Stimulated activated CD4-positive, alpha-beta T cell treated with anti-CD3 and anti-CD28 coated beads, Interleukin-1b, Interleukin-23, amount 100 ng/mL, for 1 hour (primary cell): ENCODE data around the gene PCMT1.
"Not testable (repeated sequence)": the region's sequence is repeated elsewhere in the genome, so short reads cannot be mapped to it uniquely, and the experiment has no call there.

Source experiments
- DNase-seq, 2 donors: peaks; one replicate each; pipeline ENCODE4 v3.0.0-alpha.2; 2020; ENCODE audit warnings: low read depth in 2 of 2

PCMT1 gene

DNA sequence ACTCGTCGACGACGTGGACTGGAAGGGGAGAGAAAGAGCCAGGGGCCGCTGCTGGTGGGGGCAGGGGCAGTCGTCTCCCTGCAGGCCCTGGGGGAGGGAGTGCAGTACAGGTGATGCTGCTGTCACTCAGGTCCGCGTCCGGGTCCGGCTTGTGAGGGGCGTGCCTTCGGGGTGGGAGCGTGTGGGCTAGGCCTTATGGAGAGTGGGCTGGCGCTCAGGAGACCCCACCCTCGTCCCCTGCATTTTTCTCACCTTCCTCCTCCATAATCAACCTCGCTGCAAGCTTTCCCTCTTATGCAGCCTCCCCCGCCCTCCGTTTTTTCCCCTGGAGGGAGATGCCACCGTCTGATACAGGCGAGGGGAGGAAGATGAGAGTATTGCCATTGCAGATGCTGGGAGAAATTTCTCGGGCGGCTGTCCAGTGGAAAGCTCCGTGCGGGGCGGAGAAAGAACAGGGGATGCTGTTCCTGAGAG is 632 bp downstream of the PCMT1 start:
- DNase-seq: peak in 1 of 2 donors; percentile 16

DNA sequence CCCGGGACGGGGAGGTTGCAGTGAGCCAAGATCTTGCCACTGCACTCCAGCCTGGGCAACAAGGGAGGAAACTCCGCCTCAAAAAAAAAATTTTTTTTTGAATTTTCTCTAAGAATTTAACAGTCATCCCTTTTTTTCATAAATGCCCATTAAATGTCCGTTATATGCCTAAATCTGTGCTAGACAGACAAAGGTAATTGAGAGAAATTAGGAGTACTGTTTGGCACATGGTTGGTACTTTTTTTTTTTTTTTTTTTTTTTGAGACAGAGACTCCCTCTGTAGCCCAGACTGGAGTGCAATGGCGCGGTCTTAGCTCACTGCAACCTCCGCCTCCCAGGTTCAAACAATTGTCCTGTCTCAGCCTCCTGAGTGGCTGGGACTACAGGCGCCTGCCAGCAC is 1.7 kb downstream of the PCMT1 start:
- DNase-seq: no peak

DNA sequence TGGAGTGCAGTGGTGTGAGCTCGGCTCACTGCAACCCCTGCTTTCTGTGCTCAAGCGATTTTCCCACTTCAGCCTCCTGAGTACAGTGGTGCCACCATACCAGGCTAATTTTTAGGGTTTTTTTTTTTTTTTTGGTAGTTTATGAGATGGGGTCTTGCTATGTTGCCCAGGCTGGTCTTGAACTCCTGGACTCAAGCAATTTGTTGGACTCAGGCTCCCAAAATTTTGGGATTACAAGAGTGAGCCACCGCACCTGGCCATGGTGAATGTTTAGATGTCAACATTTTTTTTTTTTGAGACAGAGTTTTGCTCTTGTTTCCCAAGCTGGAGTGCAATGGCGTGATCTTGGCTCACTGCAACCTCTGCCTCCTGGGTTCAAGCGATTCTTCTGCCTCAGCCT is 2.4 kb downstream of the PCMT1 start:
- not testable (repeated sequence) for DNase-seq

DNA sequence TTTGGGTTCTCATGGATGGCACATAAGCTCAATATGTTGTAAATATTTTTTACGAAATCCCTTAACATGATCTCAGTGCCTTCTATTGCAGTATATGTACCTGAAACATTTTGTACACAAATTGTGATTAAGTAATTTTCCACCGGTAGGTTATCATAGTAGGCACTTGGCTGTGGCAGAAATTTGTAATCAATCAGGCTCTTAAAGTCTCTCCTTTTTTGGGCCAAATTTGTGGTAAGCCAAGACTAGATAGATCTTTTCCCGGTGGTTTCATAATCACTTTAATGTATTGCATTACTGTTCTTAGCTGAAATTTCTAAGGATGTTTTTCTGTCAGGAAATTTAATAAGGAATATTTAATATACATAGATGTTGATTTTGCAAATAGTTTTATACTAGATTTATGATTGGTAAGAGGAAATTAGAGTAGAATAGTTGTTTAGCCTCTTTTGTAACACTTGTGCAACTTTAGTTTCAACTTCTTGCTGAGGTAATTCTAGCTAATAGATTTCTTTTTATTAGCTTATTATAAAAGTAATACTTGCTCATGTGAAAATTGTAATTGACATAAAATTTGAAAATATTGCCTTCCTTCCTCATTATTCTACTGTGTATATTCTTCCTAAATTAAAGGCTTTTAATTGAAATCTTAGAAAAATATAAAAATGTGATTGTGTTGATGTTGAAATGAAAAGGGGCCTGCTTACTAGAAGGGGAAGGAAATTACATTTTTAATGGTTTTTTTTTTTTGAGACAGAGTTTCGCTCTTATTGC is 3.2 kb downstream of the PCMT1 start:
- no peak for DNase-seq

DNA sequence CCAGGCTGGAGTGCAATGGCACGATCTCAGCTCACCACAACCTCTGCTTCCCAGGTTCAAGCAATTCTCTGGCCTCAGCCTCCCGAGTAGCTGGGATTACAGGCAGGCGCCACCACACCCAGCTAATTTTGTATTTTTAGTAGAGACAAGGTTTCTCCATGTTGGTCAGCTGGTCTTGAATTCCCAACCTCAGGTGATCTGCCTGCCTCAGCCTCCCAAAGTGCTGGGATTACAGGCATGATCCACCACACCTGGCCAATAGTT is 3.8 kb downstream of the PCMT1 start:
- not testable (repeated sequence) for DNase-seq

DNA sequence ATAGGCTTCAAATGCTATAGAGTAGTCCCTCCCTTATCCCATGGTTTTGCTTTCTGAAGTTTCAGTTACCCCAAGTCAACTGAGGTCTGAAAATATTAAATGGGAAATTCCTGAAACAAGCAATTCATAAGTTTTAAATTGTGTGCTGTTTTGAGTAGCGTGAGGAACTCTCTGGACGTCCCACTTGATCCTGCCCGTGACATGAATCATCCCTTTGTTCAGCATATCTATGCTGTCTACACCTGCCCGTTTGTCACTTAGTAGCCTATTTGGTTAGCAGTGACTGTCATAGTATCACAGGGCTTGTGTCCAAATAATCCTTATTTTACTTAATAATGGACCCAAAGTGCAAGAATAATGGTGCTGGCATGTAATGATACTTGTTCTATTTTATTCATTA is 5.0 kb downstream of the PCMT1 start:
- no peak for DNase-seq

DNA sequence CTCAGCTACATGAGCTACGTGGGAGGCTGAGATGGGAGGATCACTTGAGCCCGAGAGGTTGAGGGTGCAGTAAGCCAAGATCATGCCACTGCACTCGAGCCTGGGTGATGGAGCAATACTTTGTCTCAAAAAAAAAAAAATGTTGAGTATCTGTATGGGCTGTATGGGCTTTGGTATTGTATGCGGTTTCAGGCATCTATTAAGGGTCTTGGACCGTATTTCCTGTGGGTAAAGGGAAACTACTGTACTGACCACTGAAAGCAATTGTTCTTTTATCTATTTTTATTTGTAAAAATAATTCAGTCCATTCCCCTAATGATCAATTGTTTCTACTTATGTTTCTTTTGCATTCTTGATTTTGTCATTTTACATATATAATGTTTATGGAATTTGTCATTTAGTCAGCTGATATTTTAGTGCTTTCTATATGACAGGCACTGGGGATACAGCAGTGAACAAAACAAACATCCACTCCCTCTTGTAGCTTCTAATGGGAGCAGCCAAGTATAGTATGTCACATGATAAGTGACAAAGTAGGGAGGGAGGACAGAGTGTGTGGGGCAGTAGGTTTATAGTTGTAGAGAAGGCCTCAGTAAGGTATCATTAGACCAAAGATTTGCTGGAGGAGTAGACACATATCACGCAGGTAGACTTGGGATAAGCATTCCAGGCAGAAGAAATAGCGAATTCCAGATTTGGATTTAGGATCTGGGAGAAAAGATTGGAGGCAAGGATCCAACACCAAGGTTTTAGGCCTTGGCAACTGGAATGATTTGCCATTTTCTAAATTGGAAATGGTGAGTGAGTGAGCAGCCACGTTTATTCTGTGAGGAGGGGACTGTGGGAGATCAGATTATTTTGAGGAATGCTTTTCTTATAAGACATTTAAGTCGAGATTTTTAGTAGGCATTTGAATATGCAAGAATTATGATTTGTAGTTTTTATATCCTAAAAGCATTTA is 6.0 kb downstream of the PCMT1 start:
- DNase-seq: no peak

DNA sequence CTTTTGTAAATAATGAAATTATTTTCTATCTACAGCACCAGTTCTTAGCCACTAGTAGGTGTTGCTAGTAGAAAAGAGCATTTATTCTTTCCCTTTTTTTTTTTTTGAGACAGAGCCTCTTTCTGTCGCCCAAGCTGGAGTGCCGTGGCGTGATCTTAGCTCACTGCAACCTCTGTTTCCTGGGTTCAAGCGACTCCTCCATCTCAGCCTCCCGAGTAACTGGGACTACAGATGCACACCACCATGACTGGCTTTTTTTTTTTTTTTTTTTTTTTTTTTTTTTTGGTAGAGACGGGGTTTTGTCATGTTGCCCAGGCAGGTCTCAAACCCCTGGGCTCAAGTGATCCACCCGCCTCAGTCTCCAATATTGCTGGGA is 6.7 kb downstream of the PCMT1 start:
- DNase-seq: no peak

DNA sequence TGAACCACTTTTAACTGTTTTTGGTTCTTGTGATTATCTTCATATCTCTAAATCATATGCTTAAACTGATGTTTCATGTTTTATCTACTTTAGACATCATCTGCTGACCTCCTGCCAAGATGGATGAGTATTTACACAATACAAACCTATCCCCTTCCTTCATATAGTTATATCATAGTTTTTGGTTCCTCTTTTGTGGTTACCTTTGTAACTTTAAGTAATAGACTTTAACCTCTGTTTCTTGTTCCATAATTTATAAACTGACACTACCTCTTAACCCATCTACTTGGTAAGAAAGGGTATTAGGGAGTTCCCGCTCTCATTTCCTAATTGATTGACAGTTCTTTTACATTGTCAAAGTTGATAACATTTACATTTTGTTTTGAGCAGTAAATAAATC is 11.9 kb downstream of the PCMT1 start:
- DNase-seq: no peak

DNA sequence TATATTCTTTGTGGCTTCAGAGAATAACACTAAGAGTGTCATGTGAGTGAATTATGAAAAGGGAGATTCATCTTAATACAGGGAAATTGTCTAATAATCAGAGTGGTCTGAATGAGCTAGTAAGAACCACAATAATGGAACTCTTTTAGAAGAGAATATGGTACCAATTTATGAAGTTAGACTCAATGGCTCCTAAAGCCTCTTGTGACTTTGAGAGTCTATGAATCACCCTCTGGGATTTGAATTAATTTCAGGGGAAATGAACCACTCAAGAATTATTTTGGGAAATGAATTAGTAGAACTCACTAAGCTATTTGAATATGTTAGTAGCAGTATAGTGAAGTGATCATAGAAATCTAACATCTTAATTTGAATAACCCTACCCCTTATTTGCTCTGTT is 14.3 kb downstream of the PCMT1 start:
- no peak for DNase-seq

DNA sequence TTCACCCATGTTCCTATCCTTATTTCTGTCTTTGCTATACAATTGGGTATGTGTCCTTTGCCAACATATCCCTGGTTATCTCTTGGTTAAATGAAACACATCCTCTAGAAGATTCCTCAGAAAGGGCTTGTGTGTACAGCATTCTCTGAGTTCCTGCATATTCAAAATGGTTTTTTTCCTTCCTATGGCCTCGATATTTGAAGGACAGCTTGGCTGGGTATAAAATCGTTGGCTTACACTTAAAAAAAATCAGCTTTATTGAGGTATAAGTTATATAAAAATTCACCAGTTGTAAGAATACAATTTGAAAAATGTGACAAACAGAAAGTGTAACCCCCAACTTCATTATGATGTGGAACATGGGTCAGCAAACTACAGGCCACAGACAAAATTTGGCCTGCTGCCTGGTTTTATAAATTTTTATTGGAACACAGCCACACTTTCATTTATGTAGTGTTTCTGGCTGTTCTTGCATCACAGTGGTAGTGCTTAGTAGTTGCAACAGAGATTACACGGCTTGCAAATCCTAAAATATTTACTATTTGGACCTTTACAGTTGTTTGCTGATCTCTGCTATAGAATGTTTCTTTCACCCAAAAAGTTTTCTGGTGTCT is 16.7 kb downstream of the PCMT1 start:
- no peak for DNase-seq

DNA sequence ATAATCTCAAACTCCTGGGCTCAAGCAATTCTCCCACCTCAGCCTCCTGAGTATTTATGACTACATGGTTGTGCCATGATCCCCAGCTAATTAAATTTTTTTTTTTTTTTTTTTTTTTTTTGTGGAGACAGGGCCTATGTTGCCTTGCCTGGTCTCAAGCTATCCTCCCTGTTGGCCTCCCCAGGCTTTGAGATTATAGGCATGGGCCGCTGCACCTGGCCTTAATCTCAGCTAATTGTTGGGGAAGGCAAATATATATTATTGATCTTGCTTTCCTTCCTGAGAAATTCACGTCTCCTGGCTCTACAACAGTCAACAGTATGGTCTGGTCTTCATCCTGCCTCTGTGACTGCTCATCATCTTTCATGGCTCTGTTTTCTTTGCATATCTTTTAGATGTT is 20.1 kb downstream of the PCMT1 start:
- no peak for DNase-seq

DNA sequence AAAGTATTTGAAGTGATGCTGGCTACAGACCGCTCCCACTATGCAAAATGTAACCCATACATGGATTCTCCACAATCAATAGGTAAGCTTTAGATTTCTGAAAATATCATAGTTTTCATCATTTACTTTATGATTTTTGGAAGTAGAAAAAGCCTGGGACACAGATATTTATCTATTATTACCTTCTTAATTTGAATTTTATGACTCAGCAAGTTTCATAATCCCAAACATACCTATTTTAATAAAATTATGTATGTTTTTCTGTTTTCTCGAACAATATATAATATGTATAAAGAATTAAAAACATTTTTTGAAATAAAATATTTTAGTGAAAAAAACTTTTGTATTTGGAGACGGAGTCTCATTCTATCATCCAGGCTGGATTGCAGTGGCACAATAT is 21.6 kb downstream of the PCMT1 start:
- DNase-seq: no peak

DNA sequence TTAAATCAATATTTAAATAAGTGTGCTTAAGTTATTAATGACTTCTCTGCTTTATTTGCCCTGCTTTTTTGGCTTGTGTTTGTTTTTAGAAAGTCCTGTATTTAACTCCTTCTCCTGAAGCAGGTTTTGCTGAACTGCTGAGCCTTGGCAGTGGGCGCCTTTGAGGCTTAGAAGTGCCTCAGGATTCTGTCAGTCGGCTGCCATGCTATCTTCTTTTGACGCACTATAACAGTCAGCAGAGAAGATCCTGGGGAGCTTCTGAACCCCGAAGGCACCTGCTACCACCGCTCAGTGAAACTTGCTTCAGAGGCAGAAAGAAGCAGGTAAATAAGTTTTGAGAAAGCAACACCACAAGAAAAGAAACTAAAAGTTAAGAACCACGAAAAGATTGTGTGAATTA is 22.4 kb downstream of the PCMT1 start:
- DNase-seq: no peak

DNA sequence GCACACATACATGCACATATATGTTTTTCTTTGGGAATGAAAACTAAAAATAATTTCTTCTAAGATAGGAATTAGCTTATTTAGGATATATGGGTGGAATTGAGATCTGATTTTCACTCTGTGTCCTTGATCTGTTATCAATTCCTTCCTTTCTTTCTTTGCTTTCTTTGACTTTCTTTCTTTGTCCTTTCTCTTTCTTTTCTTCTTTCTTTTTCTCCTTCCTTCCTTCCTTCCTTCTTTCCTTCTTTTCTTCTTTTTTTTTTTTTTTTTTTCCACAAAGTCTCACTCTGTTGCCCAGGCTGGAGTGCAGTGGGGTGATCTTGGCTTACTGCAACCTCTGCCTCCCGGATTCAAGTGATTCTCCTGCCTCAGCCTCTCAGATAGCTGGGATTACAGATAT is 28.1 kb downstream of the PCMT1 start:
- no peak for DNase-seq

DNA sequence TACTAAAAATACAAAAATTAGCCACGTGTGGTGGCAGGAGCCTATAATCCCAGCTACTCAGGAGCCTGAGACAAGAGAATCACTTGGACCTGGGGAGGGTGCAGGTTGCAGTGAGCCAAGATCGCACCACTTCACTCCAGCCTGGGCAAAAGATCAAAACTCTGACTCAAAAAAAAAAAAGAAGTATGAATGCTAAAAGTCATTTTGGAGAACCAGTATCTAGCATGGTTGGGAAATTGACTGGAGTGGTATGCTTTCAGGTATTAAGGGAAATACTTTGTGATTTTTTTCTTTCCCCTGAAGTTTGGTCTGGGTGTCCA is 30.1 kb downstream of the PCMT1 start:
- DNase-seq: no peak

DNA sequence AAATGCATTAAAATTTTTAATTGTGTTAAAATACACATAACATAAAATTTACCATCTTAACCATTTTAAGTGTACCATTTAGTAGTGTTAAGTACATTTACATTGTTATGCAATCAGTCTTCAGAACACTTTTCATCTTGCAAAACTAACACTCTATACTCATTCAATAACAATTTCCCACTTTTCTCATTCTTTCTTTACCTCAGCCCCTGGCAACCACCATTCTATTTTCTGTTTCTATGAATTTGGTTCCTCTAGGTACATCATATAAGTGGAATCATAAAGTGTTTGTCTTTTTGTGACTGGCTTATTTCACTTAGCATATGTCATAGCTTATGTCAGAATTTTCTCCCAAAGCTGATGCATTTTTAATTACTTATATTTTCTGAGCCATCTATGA is 32.2 kb downstream of the PCMT1 start:
- no peak for DNase-seq

DNA sequence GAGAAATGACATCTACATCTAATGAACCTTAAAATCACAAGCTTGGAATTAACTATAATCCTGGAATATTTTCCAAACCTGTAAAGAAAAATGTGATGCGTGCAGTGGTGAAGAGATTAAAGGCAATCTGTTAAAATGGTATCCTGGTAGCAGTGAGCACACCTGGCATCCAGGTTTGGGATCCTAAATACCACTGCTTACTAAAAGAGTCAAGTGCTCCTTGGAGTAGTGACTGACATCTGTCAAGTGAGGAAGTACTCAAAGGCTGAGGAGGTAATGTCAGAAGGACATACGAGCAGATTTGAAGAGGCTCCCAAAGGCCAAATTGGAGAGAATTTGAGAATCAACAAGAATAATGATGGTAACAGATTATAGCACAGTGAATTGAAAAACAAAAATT is 32.8 kb downstream of the PCMT1 start:
- no peak for DNase-seq

DNA sequence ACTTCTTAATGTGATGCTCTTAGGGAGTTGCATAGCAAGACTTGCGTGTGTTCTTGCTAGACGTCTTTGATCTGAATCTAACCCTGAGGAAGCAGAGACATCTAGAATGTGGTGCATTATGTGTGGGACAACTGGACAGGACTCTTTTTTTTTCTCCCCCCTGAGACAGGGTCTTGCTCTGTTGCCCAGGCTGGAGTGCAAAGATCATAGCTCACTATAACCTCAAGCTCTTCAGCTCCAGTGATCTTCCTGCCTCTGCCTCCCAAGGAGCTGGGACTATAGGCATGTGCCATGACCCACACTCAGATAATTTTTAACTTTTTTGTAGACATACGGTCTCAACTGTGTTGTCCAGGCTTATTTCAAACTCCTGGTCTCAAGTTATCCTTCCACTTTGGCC is 34.0 kb downstream of the PCMT1 start:
- DNase-seq: no peak

DNA sequence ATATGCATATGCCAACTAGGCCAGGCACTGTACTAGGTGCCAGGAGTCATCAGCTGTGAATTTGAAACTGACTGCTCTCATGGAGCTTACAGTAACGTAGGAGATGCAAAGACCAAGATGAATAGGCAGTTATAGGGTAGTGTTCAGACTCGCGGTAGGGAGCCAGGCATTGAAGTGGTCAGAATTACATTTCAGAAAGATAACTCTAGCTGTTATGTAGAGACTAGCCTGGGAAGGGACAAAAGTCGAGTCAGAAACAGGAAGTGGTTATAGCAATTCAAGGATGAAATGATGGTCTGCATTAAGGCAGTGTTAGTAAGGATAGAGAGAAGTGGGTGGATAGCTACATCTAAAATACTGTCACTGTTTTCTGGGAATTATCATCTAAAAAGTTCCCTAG is 56.6 kb downstream of the PCMT1 start:
- DNase-seq: no peak

DNA sequence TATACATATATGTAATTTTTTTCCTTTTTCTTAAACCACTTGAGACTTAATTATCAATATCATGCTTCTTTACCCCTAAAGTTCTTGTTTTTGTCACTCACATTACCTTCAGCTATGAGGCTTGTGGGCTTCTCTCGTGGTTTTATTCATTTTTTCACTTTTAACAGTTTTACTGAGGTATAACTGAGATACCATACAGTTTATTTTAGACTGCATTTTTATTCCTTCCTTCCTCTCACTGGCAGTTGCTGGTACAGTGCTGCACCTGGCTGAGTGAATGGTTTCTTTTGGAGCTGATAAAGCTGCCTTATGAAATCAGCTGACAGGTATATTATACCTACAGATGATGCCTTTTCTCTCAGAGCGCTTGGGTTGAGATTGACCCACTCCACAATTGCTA is 60.3 kb downstream of the PCMT1 start:
- DNase-seq: no peak

DNA sequence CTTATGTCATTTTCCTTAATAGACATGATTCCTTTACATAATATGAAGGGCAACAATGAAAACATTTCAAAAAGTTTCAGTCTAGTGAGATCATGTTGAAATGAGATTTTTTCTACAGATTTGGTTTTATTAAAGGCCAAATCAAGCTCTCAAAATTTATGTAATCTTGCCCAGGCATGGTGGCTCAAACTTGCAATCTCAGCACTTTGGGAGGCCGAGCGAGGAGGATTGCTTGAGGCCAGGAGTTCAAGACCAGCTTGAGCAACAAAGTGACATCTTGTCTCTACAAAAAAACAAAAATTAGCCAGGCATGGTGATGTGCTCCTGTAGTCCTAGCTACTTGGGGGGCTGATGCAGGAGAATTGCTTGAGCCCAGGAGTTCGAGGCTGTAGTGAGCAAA is 63.8 kb downstream of the PCMT1 start:
- no peak for DNase-seq

DNA sequence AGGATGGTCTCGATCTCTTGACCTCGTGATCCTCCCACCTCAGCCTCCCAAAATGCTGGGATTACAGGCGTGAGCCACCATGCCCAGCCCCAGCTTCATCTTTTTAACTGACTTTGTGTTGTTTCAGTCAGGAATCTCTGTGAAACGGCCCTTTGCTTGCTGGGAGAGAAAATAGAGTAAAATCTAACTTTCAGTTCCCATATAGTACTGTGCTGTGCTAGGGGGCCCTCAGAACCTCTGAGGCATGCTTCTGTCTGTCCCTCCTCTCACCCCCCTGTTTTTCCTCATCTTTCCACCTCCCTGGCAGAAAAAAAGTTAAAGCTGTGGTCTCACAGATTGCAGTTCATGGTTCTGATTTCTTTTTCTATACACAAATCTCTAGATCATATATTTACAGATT is 66.2 kb downstream of the PCMT1 start:
- no peak for DNase-seq
